A549 (cell line): ENCODE results near the gene KCTD11. TPM values are rescaled to one million over a fixed set of nuclear protein-coding genes. Genes with fewer than 3 reads are reported as not detected.

Experiments used
- ATAC-seq, 2 experiments: fragments of 200-7000 bp in 1 of 2; fragments of >200 bp in 1 of 2; cut with Nextera tagmentation in 1 of 2; cut with Tn5 transposase in 1 of 2; 3 replicates each; pipeline versions ENCODE4 v1.8.0 to v1.9.1; 2018 to 2020; ENCODE audit warnings: mild to moderate bottlenecking in 1 of 2, moderate library complexity in 1 of 2
- CTCF ChIA-PET: fragments of 300-600 bp; sonication (Branson Sonifier 250); formaldehyde crosslinking; extraction: SDS; loops from one replicate; lab custom pipeline; 2021; ENCODE audit warnings: antibody characterized with exemption, inconsistent platforms; lab: Yijun Ruan, JAX
- POLR2A ChIA-PET: fragments of 350-600 bp; formaldehyde crosslinking; extraction: SDS; loops from one replicate; lab custom pipeline; 2021; ENCODE audit warnings: antibody characterized with exemption, inconsistent platforms; lab: Yijun Ruan, JAX
- DNase-seq, 2 experiments: peaks; one replicate each; pipeline versions ENCODE4 v3.0.0 to v3.0.0-alpha.2; 2011 to 2016; ENCODE audit warnings: low read depth in 1 of 2, low spot score in 1 of 2
- FAIRE-seq: peaks from 2 replicates; lab custom pipeline; 2011; peaks lifted over from hg19 to GRCh38; lab: Jason Lieb, UNC
- H3K27ac ChIP-seq, 2 experiments: fragments of >200 bp; sonication (Bioruptor Twin); formaldehyde crosslinking; 3 replicates each; pipeline ENCODE4 v1.5.1; 2016 to 2017
- H3K4me1 ChIP-seq: fragments of >200 bp; sonication (Bioruptor Twin); formaldehyde crosslinking; 3 replicates; pipeline ENCODE4 v1.6.1; 2016
- H3K4me2 ChIP-seq: fragments of >200 bp; sonication (Bioruptor Twin); formaldehyde crosslinking; 3 replicates; pipeline ENCODE4 v1.6.1; 2016
- H3K4me3 ChIP-seq: fragments of >200 bp; sonication (Bioruptor Twin); formaldehyde crosslinking; 3 replicates; pipeline ENCODE4 v1.5.1; 2016
- H3K9me3 ChIP-seq: fragments of >200 bp; sonication (Bioruptor Twin); formaldehyde crosslinking; 3 replicates; pipeline ENCODE4 v1.6.1; 2016
- CBX8 ChIP-seq: fragments of 200-600 bp; sonication (generic); IDR thresholded peaks from 2 replicates; pipeline ENCODE4 v1.6.1; 2016
- CHD2 ChIP-seq: fragments of 150-350 bp; IDR thresholded peaks from 2 replicates; pipeline ENCODE4 v1.6.1; 2014; ENCODE audit warnings: low read length; ENCODE audit not compliant: partially characterized antibody
- CHD4 ChIP-seq: fragments of 200-600 bp; sonication (generic); IDR thresholded peaks from 2 replicates; pipeline ENCODE4 v1.6.1; 2016; ENCODE audit warnings: antibody characterized with exemption, mild to moderate bottlenecking, borderline replicate concordance
- EHMT2 ChIP-seq: fragments of 200-600 bp; sonication (generic); IDR thresholded peaks from 2 replicates; pipeline ENCODE4 v1.6.1; 2016; ENCODE audit warnings: antibody characterized with exemption, low read depth, mild to moderate bottlenecking, moderate library complexity
- EP300 ChIP-seq, 2 experiments: fragments of >200 bp; sonication (Bioruptor Twin); formaldehyde crosslinking; IDR thresholded peaks; 2 replicates in 1 of 2; 3 replicates in 1 of 2; pipeline ENCODE4 v1.6.1; 2016 to 2017
- GATA3 ChIP-seq: IDR thresholded peaks from 2 replicates; pipeline ENCODE4 v1.6.1; 2012; ENCODE audit warnings: borderline replicate concordance
- JUN ChIP-seq, 2 experiments: fragments of >200 bp; sonication (Bioruptor Twin); formaldehyde crosslinking; IDR thresholded peaks; 2 replicates in 1 of 2; 3 replicates in 1 of 2; pipeline ENCODE4 v1.6.1; 2016 to 2017
- JUNB ChIP-seq: fragments of >200 bp; sonication (Bioruptor Twin); formaldehyde crosslinking; IDR thresholded peaks from 2 replicates; pipeline ENCODE4 v1.6.1; 2016
- KDM1A ChIP-seq: fragments of 200-600 bp; sonication (generic); IDR thresholded peaks from 2 replicates; pipeline ENCODE4 v1.6.1; 2016; ENCODE audit warnings: low read depth, mild to moderate bottlenecking
- NPAS2 ChIP-seq: fragments of 250-450 bp; sonication (Bioruptor Pico); IDR thresholded peaks from 2 replicates; pipeline ENCODE4 v1.8.0; 2022; ENCODE audit warnings: mild to moderate bottlenecking, moderate library complexity, borderline replicate concordance
- POLR2A ChIP-seq: IDR thresholded peaks from 2 replicates; pipeline ENCODE4 v1.6.1; 2012; ENCODE audit warnings: mild to moderate bottlenecking, low read length
- RAD21 ChIP-seq, 2 experiments: fragments of >200 bp in 1 of 2; sonication (Bioruptor Twin) in 1 of 2; formaldehyde crosslinking in 1 of 2; IDR thresholded peaks in 1 of 2; conservative IDR thresholded peaks in 1 of 2; 2 replicates in 1 of 2; 3 replicates in 1 of 2; pipeline ENCODE4 v1.6.1; 2012 to 2018; ENCODE audit warnings: inconsistent platforms in 1 of 2
- TP53 ChIP-seq: fragments of 250-450 bp; sonication (Bioruptor Pico); IDR thresholded peaks from 2 replicates; pipeline ENCODE4 v1.5.0; 2021; ENCODE audit warnings: mild to moderate bottlenecking, moderate library complexity
- ZFP36 ChIP-seq: fragments of 450-650 bp; IDR thresholded peaks from 2 replicates; pipeline ENCODE4 v1.6.1; 2014; ENCODE audit warnings: borderline replicate concordance; ENCODE audit not compliant: partially characterized antibody
- ZSCAN20 ChIP-seq: fragments of 250-450 bp; sonication (Bioruptor Pico); IDR thresholded peaks from 2 replicates; pipeline ENCODE4 v1.8.0; 2022; ENCODE audit warnings: mild to moderate bottlenecking, moderate library complexity
- WGBS: methylation state at CpG from one replicate; pipeline ENCODE4 v1.1.6; 2017; ENCODE audit errors: missing lambda C conversion rate; 5-methylcytosine and 5-hydroxymethylcytosine counted together
- polyA plus RNA-seq, 4 experiments: library from polyadenylated mRNA; depleted of rRNA in 3 of 4; stranded (reverse); fragments of >200 nt; fragmentation: RNase III in 1 of 4; extraction: RNeasy Plus Mini Kit Qiagen cat#74134 plus additional on column Dnase treatment in 1 of 4; gene quantifications; 2 replicates in 3 of 4; 3 replicates in 1 of 4; pipeline ENCODE4 v1.2.3, GENCODE V29; 2011 to 2017
- TF ChIP-seq, protein P1 (sequence below): fragments of 200-600 bp; sonication (generic); IDR thresholded peaks from 2 replicates; pipeline ENCODE4 v1.6.1; 2016; ENCODE audit warnings: antibody characterized with exemption, mild to moderate bottlenecking, moderate library complexity
- TF ChIP-seq, protein P2 (sequence below): fragments of 250-450 bp; sonication (Bioruptor Pico); IDR thresholded peaks from 2 replicates; pipeline ENCODE4 v1.5.0; 2020; ENCODE audit warnings: low read depth, mild to moderate bottlenecking, moderate library complexity
- TF ChIP-seq, protein P3 (sequence below): fragments of >200 bp; sonication (Bioruptor Twin); formaldehyde crosslinking; IDR thresholded peaks from 3 replicates; pipeline ENCODE4 v1.6.1; 2016
- TF ChIP-seq, protein P4 (sequence below): IDR thresholded peaks from 2 replicates; pipeline ENCODE4 v1.6.1; 2012; ENCODE audit warnings: low read depth, borderline replicate concordance
- TF ChIP-seq, protein P5 (sequence below): fragments of >200 bp; sonication (Bioruptor Twin); formaldehyde crosslinking; IDR thresholded peaks from 3 replicates; pipeline ENCODE4 v1.5.1; 2016
- TF ChIP-seq, protein P6 (sequence below): fragments of 450-650 bp; IDR thresholded peaks from 2 replicates; pipeline ENCODE4 v1.6.1; 2014; ENCODE audit warnings: antibody characterized with exemption
- TF ChIP-seq, protein P7 (sequence below): fragments of >200 bp; sonication (Bioruptor Twin); formaldehyde crosslinking; IDR thresholded peaks from 2 replicates; pipeline ENCODE4 v1.6.1; 2016

Gene KCTD11
- polyA plus RNA-seq, 2 of the 4 experiments (the other 2 are of a cell fraction), result 6.1 to 10.3 TPM

GRCh38 chr17:7369825-7370224, 17.9 kb downstream of the KCTD11 start:
- WGBS, result 74% methylated on average over 5 of the region's 5 CpGs
- CTCF ChIA-PET, result interaction anchor here (1.0 to 12.6 kb wide), 8 partner anchors 10 to 318 kb away, joined by 3 to 154 read pairs (median 4); partner anchors contain the start of genes KCTD11, TMEM95 and TP53
- Histone ChIP-seq H3K27ac (no peak overlapping the region), H3K9me3 (no peaks in the 10 kb centered on the region), H3K4me3 (no peak overlapping the region), H3K4me2 (no peak overlapping the region), H3K4me1 (no peaks in the 10 kb centered on the region)
- POLR2A ChIA-PET, result no interaction called here
- FAIRE-seq (no peak), ATAC-seq (0 out of 6 replicates have a peak, but pooled peaks of 1 of the 2 experiments have one; percentile 17)
- TF ChIP-seq, protein P1, sequence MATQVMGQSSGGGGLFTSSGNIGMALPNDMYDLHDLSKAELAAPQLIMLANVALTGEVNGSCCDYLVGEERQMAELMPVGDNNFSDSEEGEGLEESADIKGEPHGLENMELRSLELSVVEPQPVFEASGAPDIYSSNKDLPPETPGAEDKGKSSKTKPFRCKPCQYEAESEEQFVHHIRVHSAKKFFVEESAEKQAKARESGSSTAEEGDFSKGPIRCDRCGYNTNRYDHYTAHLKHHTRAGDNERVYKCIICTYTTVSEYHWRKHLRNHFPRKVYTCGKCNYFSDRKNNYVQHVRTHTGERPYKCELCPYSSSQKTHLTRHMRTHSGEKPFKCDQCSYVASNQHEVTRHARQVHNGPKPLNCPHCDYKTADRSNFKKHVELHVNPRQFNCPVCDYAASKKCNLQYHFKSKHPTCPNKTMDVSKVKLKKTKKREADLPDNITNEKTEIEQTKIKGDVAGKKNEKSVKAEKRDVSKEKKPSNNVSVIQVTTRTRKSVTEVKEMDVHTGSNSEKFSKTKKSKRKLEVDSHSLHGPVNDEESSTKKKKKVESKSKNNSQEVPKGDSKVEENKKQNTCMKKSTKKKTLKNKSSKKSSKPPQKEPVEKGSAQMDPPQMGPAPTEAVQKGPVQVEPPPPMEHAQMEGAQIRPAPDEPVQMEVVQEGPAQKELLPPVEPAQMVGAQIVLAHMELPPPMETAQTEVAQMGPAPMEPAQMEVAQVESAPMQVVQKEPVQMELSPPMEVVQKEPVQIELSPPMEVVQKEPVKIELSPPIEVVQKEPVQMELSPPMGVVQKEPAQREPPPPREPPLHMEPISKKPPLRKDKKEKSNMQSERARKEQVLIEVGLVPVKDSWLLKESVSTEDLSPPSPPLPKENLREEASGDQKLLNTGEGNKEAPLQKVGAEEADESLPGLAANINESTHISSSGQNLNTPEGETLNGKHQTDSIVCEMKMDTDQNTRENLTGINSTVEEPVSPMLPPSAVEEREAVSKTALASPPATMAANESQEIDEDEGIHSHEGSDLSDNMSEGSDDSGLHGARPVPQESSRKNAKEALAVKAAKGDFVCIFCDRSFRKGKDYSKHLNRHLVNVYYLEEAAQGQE, result no peak
- TF ChIP-seq, protein P2, sequence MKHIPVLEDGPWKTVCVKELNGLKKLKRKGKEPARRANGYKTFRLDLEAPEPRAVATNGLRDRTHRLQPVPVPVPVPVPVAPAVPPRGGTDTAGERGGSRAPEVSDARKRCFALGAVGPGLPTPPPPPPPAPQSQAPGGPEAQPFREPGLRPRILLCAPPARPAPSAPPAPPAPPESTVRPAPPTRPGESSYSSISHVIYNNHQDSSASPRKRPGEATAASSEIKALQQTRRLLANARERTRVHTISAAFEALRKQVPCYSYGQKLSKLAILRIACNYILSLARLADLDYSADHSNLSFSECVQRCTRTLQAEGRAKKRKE (CRISPR knock-in tag), result no peak
- TF ChIP-seq POLR2A (no peak), GATA3 (no peak), JUNB (no peak)
- TF ChIP-seq, protein P3, sequence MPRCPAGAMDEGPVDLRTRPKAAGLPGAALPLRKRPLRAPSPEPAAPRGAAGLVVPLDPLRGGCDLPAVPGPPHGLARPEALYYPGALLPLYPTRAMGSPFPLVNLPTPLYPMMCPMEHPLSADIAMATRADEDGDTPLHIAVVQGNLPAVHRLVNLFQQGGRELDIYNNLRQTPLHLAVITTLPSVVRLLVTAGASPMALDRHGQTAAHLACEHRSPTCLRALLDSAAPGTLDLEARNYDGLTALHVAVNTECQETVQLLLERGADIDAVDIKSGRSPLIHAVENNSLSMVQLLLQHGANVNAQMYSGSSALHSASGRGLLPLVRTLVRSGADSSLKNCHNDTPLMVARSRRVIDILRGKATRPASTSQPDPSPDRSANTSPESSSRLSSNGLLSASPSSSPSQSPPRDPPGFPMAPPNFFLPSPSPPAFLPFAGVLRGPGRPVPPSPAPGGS, result no peak
- TF ChIP-seq, all 56 proteins: peak for 0
- DNase-seq, result no peak

- Histone ChIP-seq H3K4me3 (no peak overlapping the region), H3K9me3 (no peaks in the 10 kb centered on the region), H3K27ac (no peak overlapping the region), H3K4me1 (no peaks in the 10 kb centered on the region), H3K4me2 (no peak overlapping the region)
- ChIA-PET POLR2A (interaction anchor here (0.6 kb wide), 2 partner anchors 21 to 39 kb away, joined by 3 read pairs; no protein-coding TSS in a partner anchor), CTCF (interaction anchor here (1.0 to 12.6 kb wide), 7 partner anchors 9 to 317 kb away, joined by 3 to 154 read pairs (median 5); partner anchors contain the start of genes KCTD11, TMEM95 and TP53)
- 66% methylated on average over 4 of the region's 4 CpGs for WGBS
- no peak for ATAC-seq
- TF ChIP-seq RAD21 (conservative IDR thresholded peaks at IDR 0.05 in 1 of 2, IDR thresholded peaks at IDR 0.05 in 1 of 2), result no peak
- TF ChIP-seq NPAS2 (CRISPR knock-in tag), result no peak
- FAIRE-seq, result no peak
- DNase-seq, result no peak
Observed at GRCh38 chr17:7370853-7371252, 18.9 kb downstream of the KCTD11 start.

GRCh38 chr17:7374353-7374752, 22.4 kb downstream of the KCTD11 start:
- H3K4me1 ChIP-seq, result no peaks in the 10 kb centered on the region
- 73% methylated on average over 2 of the region's 2 CpGs for WGBS
- DNase-seq (no peak), ATAC-seq (peak in 1 of 2 experiments; percentile 50; a peak in 2 of 6 replicates), FAIRE-seq (no peak)
- no peak overlapping the region for H3K4me3 ChIP-seq
- H3K4me2 ChIP-seq, result no peak overlapping the region
- TF ChIP-seq ZFP36 (no peak), CHD2 (no peak), CBX8 (no peak), JUNB (no peak), CHD4 (no peak), ZSCAN20 (CRISPR knock-in tag) (no peak), TP53 (CRISPR knock-in tag) (no peak), EHMT2 (no peak), KDM1A (no peak), RAD21 (conservative IDR thresholded peaks at IDR 0.05 in 1 of 2, IDR thresholded peaks at IDR 0.05 in 1 of 2) (no peak), JUN (IDR thresholded peaks at IDR 0.05) (no peak), EP300 (IDR thresholded peaks at IDR 0.05) (no peak)
- TF ChIP-seq, protein P4, sequence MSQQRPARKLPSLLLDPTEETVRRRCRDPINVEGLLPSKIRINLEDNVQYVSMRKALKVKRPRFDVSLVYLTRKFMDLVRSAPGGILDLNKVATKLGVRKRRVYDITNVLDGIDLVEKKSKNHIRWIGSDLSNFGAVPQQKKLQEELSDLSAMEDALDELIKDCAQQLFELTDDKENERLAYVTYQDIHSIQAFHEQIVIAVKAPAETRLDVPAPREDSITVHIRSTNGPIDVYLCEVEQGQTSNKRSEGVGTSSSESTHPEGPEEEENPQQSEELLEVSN, result no peak
- TF ChIP-seq, protein P5, sequence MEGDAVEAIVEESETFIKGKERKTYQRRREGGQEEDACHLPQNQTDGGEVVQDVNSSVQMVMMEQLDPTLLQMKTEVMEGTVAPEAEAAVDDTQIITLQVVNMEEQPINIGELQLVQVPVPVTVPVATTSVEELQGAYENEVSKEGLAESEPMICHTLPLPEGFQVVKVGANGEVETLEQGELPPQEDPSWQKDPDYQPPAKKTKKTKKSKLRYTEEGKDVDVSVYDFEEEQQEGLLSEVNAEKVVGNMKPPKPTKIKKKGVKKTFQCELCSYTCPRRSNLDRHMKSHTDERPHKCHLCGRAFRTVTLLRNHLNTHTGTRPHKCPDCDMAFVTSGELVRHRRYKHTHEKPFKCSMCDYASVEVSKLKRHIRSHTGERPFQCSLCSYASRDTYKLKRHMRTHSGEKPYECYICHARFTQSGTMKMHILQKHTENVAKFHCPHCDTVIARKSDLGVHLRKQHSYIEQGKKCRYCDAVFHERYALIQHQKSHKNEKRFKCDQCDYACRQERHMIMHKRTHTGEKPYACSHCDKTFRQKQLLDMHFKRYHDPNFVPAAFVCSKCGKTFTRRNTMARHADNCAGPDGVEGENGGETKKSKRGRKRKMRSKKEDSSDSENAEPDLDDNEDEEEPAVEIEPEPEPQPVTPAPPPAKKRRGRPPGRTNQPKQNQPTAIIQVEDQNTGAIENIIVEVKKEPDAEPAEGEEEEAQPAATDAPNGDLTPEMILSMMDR, result no peak
- TF ChIP-seq, protein P6, sequence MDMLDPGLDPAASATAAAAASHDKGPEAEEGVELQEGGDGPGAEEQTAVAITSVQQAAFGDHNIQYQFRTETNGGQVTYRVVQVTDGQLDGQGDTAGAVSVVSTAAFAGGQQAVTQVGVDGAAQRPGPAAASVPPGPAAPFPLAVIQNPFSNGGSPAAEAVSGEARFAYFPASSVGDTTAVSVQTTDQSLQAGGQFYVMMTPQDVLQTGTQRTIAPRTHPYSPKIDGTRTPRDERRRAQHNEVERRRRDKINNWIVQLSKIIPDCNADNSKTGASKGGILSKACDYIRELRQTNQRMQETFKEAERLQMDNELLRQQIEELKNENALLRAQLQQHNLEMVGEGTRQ, result no peak
- TF ChIP-seq, protein P7, sequence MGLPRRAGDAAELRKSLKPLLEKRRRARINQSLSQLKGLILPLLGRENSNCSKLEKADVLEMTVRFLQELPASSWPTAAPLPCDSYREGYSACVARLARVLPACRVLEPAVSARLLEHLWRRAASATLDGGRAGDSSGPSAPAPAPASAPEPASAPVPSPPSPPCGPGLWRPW, result no peak
- peaks cover 9% of the 10 kb centered on the region; the same call in 2 of the 3 replicates for H3K9me3 ChIP-seq
- ChIA-PET POLR2A (no interaction called here), CTCF (interaction anchor here (1.5 to 12.6 kb wide), 5 partner anchors 9 to 186 kb away, joined by 3 to 154 read pairs (median 5); partner anchors contain the start of genes KCTD11 and TMEM95)
- no peak overlapping the region for H3K27ac ChIP-seq
